ENCODE measurements around the gene PNMA8A. TPM values are rescaled to one million over a fixed set of nuclear protein-coding genes. Genes with fewer than 3 reads are reported as not detected.
"Not testable (repeated sequence)": the region's sequence is repeated elsewhere in the genome, so short reads cannot be mapped to it uniquely, and the experiment has no call there.

Gene PNMA8A
- total RNA-seq, 2 donors from 2014 or later, result not detected

GRCh38 chr19:46448601-46449000 is 22.8 kb downstream of the PNMA8A start:
- ATAC-seq (no peak), DNase-seq (no peak)
- Mint-ChIP-seq H3K4me3 (no peak overlapping the region), H3K27ac (no peak overlapping the region), H3K4me1 (no peaks in the 10 kb centered on the region), H3K27me3 (peaks cover 25% of the 10 kb centered on the region), H3K36me3 (ENCODE audit: low read depth) (no peaks in the 10 kb centered on the region)
- H3K9me3 ChIP-seq (ENCODE audit: control insufficient read depth, low read length, poor library complexity, severe bottlenecking), result no peaks in the 10 kb centered on the region

- peaks cover 25% of the 10 kb centered on the region for H3K27me3 Mint-ChIP-seq
- no peaks in the 10 kb centered on the region for H3K36me3 Mint-ChIP-seq (ENCODE audit: low read depth)
- ATAC-seq (no peak), DNase-seq (no peak)
- no peaks in the 10 kb centered on the region for H3K9me3 ChIP-seq (ENCODE audit: control insufficient read depth, low read length, poor library complexity, severe bottlenecking)
- no peak overlapping the region for H3K4me3 Mint-ChIP-seq
- H3K27ac Mint-ChIP-seq, result no peak overlapping the region
- peaks cover 4% of the 10 kb centered on the region for H3K4me1 Mint-ChIP-seq
Measured at GRCh38 chr19:46447824-46448223, 23.5 kb downstream of the PNMA8A start.

GRCh38 chr19:46447006-46447405 is 24.4 kb downstream of the PNMA8A start:
- H3K4me3 Mint-ChIP-seq, result no peak overlapping the region
- no peak for ATAC-seq
- H3K4me1 Mint-ChIP-seq, result peaks cover 5% of the 10 kb centered on the region
- no peaks in the 10 kb centered on the region for H3K36me3 Mint-ChIP-seq (ENCODE audit: low read depth)
- H3K9me3 ChIP-seq (ENCODE audit: control insufficient read depth, low read length, poor library complexity, severe bottlenecking), result no peaks in the 10 kb centered on the region
- no peak for DNase-seq
- peaks cover 25% of the 10 kb centered on the region for H3K27me3 Mint-ChIP-seq
- no peak overlapping the region for H3K27ac Mint-ChIP-seq

- no peaks in the 10 kb centered on the region for H3K9me3 ChIP-seq (ENCODE audit: control insufficient read depth, low read length, poor library complexity, severe bottlenecking)
- Mint-ChIP-seq H3K27ac (no peak overlapping the region), H3K36me3 (ENCODE audit: low read depth) (no peaks in the 10 kb centered on the region), H3K4me1 (peaks cover 6% of the 10 kb centered on the region), H3K4me3 (no peak overlapping the region), H3K27me3 (peaks cover 17% of the 10 kb centered on the region)
- DNase-seq (no peak), ATAC-seq (no peak)
Measured at GRCh38 chr19:46446021-46446420, 25.3 kb downstream of the PNMA8A start.

GRCh38 chr19:46442808-46443450 is 28.4 kb downstream of the PNMA8A start:
- Mint-ChIP-seq H3K36me3 (ENCODE audit: low read depth) (no peaks in the 10 kb centered on the region), H3K27me3 (peaks cover 15% of the 10 kb centered on the region), H3K4me1 (peaks cover 6% of the 10 kb centered on the region), H3K27ac (no peak overlapping the region), H3K4me3 (peak overlapping the region; percentile 5)
- H3K9me3 ChIP-seq (ENCODE audit: control insufficient read depth, low read length, poor library complexity, severe bottlenecking), result no peaks in the 10 kb centered on the region
- DNase-seq (no peak), ATAC-seq (no peak)

GRCh38 chr19:46441866-46442265 is 29.5 kb downstream of the PNMA8A start:
- H3K27ac Mint-ChIP-seq, result no peak overlapping the region
- peaks cover 6% of the 10 kb centered on the region for H3K4me1 Mint-ChIP-seq
- H3K9me3 ChIP-seq (ENCODE audit: control insufficient read depth, low read length, poor library complexity, severe bottlenecking), result no peaks in the 10 kb centered on the region
- H3K4me3 Mint-ChIP-seq, result no peak overlapping the region
- H3K27me3 Mint-ChIP-seq, result peaks cover 13% of the 10 kb centered on the region
- H3K36me3 Mint-ChIP-seq (ENCODE audit: low read depth), result no peaks in the 10 kb centered on the region
- no peak for DNase-seq
- ATAC-seq, result no peak

- H3K27ac Mint-ChIP-seq; H3K4me3 Mint-ChIP-seq; H3K36me3 Mint-ChIP-seq (ENCODE audit: low read depth); ATAC-seq; H3K9me3 ChIP-seq (ENCODE audit: control insufficient read depth, low read length, poor library complexity, severe bottlenecking); DNase-seq; H3K4me1 Mint-ChIP-seq: not testable (repeated sequence)
- peaks cover 41% of the 10 kb centered on the region for H3K27me3 Mint-ChIP-seq
Measured at GRCh38 chr19:46435689-46436088, 35.7 kb downstream of the PNMA8A start.

GRCh38 chr19:46435009-46435408 is 36.4 kb downstream of the PNMA8A start:
- Mint-ChIP-seq H3K36me3 (ENCODE audit: low read depth) (no peaks in the 10 kb centered on the region), H3K27ac (no peak overlapping the region)

GRCh38 chr19:46433470-46433869 is 37.9 kb downstream of the PNMA8A start:
- H3K4me1 Mint-ChIP-seq, result peaks cover 11% of the 10 kb centered on the region
- not testable (repeated sequence) for H3K27ac Mint-ChIP-seq; DNase-seq; H3K36me3 Mint-ChIP-seq (ENCODE audit: low read depth); ATAC-seq; H3K4me3 Mint-ChIP-seq; H3K9me3 ChIP-seq (ENCODE audit: control insufficient read depth, low read length, poor library complexity, severe bottlenecking)
- H3K27me3 Mint-ChIP-seq, result peaks cover 61% of the 10 kb centered on the region

More at GRCh38 chr19:46435009-46435408, 36.4 kb downstream of the PNMA8A start:
- DNase-seq, result no peak
- Mint-ChIP-seq H3K4me1 (peaks cover under 1% of the 10 kb centered on the region), H3K27me3 (peaks cover 48% of the 10 kb centered on the region), H3K4me3 (no peak overlapping the region)
- no peaks in the 10 kb centered on the region for H3K9me3 ChIP-seq (ENCODE audit: control insufficient read depth, low read length, poor library complexity, severe bottlenecking)
- ATAC-seq, result no peak

- no peak for DNase-seq
Measured at GRCh38 chr19:46431824-46432223, 39.5 kb downstream of the PNMA8A start.

GRCh38 chr19:46429999-46430398 is 41.4 kb downstream of the PNMA8A start:
- no peaks in the 10 kb centered on the region for H3K9me3 ChIP-seq (ENCODE audit: control insufficient read depth, low read length, poor library complexity, severe bottlenecking)
- no peak overlapping the region for H3K27ac Mint-ChIP-seq

More at GRCh38 chr19:46431824-46432223, 39.5 kb downstream of the PNMA8A start:
- Mint-ChIP-seq H3K27ac (no peak overlapping the region), H3K36me3 (ENCODE audit: low read depth) (peaks cover 3% of the 10 kb centered on the region), H3K4me1 (peaks cover 23% of the 10 kb centered on the region), H3K4me3 (no peak overlapping the region), H3K27me3 (peaks cover 72% of the 10 kb centered on the region)
- H3K9me3 ChIP-seq (ENCODE audit: control insufficient read depth, low read length, poor library complexity, severe bottlenecking), result no peaks in the 10 kb centered on the region
- no peak for ATAC-seq

GRCh38 chr19:46428239-46429135 is 42.9 kb downstream of the PNMA8A start, which contains the start of gene PNMA8C:
TSS of gene PNMA8C (minus strand) at chr19:46428936. CDS start at chr19:46428359, 577 bp downstream.
- peaks cover 27% of the 10 kb centered on the region for H3K4me1 Mint-ChIP-seq
- H3K36me3 Mint-ChIP-seq (ENCODE audit: low read depth), result peaks cover 5% of the 10 kb centered on the region
- H3K27ac Mint-ChIP-seq, result peak within 1 kb of the TSS; percentile 86
- no peak for DNase-seq
- ATAC-seq, result peak; percentile 73
- H3K9me3 ChIP-seq (ENCODE audit: control insufficient read depth, low read length, poor library complexity, severe bottlenecking), result no peaks in the 10 kb centered on the region
- H3K4me3 Mint-ChIP-seq, result peak within 1 kb of the TSS; percentile 80
- H3K27me3 Mint-ChIP-seq, result peaks cover 76% of the 10 kb centered on the region

More at GRCh38 chr19:46429999-46430398, 41.4 kb downstream of the PNMA8A start:
- no peak for ATAC-seq
- peaks cover 27% of the 10 kb centered on the region for H3K4me1 Mint-ChIP-seq
- no peak for DNase-seq
- H3K36me3 Mint-ChIP-seq (ENCODE audit: low read depth), result peaks cover 5% of the 10 kb centered on the region
- H3K27me3 Mint-ChIP-seq, result peaks cover 81% of the 10 kb centered on the region
- peak overlapping the region; percentile 41 for H3K4me3 Mint-ChIP-seq

GRCh38 chr19:46427518-46428045 is 43.8 kb downstream of the PNMA8A start:
- H3K4me3 Mint-ChIP-seq, result peak overlapping the region; percentile 63
- DNase-seq, result no peak
- ATAC-seq, result no peak
- no peaks in the 10 kb centered on the region for H3K9me3 ChIP-seq (ENCODE audit: control insufficient read depth, low read length, poor library complexity, severe bottlenecking)
- H3K4me1 Mint-ChIP-seq, result peaks cover 27% of the 10 kb centered on the region
- no peak overlapping the region for H3K27ac Mint-ChIP-seq
- peaks cover 5% of the 10 kb centered on the region for H3K36me3 Mint-ChIP-seq (ENCODE audit: low read depth)
- H3K27me3 Mint-ChIP-seq, result peaks cover 80% of the 10 kb centered on the region
